Endothelial cell of hepatic sinusoid (primary cell): ENCODE data around the gene PAX9.

Experiments
- in situ Hi-C: cut with HindIII; loops from 2 replicates; pipeline ENCODE4 v1.10.0; 2017; ENCODE audit warnings: low sequenced_read_pairs

PAX9 gene

DNA sequence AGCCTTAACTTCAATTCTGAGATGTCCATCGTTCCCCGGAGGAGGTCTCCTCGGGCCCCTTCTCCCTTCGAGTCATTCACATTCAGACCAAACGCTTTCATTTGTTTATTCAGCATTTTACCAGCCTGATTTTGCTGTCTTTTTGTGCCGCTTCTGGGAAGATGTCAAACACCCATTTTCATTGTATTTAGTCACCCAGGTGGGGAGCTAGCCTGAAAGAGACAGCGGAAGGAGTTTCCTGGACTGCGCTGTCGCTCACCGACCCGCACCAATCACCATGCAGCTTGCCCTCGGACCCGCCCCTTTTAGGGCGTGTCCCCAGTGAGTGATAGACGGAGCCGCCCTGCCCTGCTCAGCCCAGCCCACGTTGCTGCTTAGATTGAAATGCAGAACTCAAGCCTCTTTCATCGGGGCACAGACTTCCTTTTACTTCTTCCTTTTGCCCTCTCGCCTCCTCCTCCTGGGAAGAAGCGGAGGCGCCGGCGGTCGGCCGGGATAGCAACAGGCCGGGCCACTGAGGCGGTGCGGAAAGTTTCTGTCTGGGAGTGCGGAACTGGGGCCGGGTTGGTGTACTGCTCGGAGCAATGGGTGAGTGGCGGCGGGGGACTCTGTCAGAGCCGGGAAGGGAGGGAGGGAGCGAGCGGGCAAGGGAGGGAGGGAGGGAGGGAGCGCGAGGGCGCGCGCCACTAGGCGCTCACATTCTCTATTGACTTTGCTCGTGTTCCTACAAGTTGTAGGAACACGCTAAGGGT lies at the start of gene PAX9:
Gene PAX9 (plus strand): TSS at position 355 of the 752 bp plus-strand sequence. CDS start 230 bp downstream, at position 585.
- in situ Hi-C loops, result loop anchor here (25.0 kb wide), 1 partner anchor 451 kb away; no protein-coding TSS in a partner anchor

- in situ Hi-C loops, result no loop called here
These were observed 43.8 kb upstream of the PAX9 start for GRCh38 chr14:36617824-36618223.

DNA sequence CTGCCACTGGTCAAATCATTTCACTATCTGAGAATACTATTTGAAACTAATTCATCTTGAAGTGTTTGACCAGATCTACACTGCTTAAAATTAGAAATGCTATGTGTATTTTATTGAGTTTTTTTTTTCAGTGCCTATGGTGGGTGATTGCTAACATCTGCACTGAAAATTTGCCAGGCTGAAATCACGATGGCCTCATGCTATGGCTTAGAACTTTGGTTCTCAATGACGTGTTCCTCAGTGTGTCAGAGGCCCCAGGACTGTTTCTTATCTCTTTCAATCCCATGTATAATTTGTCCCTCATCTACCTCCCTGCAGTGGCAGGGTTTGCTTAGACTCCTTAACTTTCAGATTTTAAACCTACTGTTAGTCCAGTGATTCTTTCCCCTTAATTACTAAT lies 43.0 kb upstream of the PAX9 start:
- in situ Hi-C loops, result no loop called here

DNA sequence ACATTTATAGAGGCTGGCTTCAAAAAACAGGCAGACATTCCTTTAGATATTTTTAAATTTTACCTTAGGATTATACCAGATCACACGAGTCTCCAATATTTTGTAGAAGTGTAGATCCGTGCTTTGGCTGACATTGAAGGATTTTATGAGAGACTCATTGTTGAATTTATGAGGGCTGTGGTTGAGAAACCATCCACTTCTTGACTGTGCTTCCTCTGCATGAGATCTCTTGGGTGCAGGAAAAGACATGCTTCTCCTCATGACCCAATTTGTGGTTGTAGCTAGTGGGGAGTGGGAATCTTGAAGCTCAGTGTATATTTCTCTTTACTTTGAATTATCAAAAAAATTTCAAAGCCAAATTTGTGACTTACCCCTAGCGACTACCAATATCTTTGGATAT lies 42.5 kb upstream of the PAX9 start:
- in situ Hi-C loops, result no loop called here

DNA sequence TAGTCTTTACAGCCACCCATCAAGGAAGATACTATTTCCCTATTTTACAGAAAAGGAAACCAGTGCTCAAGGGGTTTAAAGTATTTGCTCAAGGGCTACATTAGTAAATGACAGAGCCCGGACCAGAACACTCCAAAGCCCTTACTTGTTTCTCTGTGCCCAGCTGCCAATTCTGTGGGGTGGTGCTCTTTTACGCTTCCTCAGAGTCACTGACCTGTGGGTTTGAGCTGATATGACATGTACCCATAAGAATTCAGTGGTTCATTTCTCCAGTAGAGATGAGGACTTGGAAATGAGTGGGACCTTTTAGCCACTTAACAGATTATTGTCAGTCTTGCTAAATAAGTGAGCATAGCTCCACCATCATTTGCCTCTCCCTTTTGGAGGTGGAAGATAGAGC lies 41.8 kb upstream of the PAX9 start:
- in situ Hi-C loops, result no loop called here

DNA sequence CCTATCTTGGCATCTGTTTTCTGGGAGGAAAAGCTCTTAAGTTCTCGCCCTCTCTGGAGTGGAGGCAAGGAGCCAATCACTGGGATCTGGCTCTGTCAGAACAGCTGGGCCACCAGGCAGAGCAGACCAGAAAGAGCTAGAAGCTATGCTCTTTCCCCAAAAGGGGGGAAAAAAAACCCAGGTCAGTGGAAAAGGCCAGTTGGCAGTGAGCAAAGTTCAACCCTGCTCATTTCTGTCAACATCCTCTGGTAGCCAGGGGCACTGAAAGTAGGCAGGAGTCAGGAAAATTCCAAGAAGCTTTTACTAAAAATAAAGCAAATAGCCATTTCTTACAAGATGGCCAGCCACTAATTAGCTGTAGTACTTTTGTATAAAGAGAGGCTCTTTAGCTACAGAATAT lies 36.6 kb upstream of the PAX9 start:
- in situ Hi-C loops, result no loop called here

DNA sequence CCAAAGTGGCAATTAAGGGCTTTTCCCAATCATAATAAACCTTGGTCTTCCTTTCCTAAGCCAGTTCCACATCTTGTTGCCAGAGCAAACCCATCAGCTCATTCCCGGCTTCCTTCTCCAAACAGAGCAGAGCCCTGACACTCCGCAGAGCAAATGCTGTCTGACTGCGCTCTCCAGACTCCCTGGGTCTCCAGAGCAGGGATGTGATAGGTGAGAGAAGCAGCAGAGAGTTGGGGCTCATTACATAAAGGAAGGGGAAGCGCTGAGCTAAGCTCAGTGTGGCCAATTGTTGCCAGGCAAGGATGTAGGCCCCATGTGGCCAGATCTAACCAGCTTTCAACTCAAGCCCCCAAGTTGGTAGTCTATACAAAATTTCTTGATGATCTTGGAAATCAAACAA lies 36.2 kb upstream of the PAX9 start:
- in situ Hi-C loops, result no loop called here

GRCh38 chr14:36626151-36626550 lies 35.5 kb upstream of the PAX9 start:
- in situ Hi-C loops, result no loop called here

DNA sequence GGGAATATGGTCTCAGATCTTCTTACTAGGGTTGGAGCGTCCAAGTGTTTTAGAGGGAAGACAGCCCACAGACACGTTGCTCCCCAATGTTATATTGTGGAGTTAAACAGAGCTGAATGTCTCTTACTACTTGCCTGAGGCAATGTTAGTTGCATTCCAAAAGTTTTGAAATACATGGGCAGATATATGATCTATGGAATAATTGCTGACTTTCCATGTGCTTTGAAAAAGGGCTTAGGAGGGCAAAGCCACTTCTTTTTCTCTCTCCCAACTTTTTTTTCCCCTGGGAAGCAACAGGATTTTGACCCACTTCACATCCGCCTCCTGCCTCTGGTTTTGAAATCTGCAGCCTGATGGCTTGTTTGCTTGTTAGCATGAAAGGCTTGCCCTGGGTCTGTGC lies 33.7 kb upstream of the PAX9 start:
- in situ Hi-C loops, result no loop called here

DNA sequence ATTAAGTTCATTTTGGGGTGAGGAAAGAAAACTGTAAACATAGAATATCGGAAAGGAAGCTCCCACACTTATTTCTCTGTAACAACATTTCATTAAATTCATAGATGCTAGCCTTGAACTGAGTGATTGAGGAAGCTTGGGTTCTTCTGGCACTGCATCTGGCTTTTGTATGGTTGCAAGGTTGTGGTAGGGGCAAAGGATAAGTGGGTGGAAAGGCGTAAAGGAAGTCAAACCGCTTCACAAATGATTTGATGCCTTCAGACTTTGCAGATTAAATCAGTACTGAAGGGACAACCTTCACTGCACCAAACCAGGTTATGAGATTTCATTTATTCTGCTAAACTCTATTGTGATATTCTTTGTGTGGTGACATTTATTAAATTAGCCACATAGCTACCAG lies 28.1 kb upstream of the PAX9 start:
- in situ Hi-C loops, result no loop called here

GRCh38 chr14:36646664-36647416 lies 14.8 kb upstream of the PAX9 start:
- in situ Hi-C loops, result loop anchor here (5.0 kb wide), 1 partner anchor 60 kb away; no protein-coding TSS in a partner anchor

DNA sequence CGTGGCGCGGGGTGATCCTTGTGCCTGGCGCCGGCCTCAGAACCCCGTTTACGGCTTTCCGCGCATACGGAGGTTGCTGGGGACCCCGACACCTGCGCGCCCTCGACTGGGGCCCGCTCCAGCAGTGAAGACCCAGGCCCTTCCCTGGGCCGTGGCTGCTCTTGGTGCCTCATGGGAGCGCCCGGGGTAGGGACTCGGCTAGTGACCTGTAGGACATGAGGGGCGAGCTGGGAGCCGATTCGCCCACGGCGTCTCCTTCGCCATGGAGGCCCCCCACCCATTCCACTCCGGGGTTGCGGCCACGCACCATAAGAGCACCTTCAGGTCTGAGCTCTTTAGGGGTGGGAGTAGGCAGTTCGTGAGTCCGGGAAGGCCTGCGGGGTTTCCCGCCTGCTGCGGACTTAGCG lies 14.2 kb upstream of the PAX9 start:
- in situ Hi-C loops, result loop anchor here (5.0 kb wide), 1 partner anchor 60 kb away; no protein-coding TSS in a partner anchor

- in situ Hi-C loops, result loop anchor here (5.0 kb wide), 1 partner anchor 61 kb away; no protein-coding TSS in a partner anchor
These were observed 13.6 kb upstream of the PAX9 start for GRCh38 chr14:36647824-36648753.

- in situ Hi-C loops, result loop anchor here (5.0 to 25.0 kb wide), 2 partner anchors 63 to 462 kb away; no protein-coding TSS in a partner anchor
These were observed 11.6 kb upstream of the PAX9 start for GRCh38 chr14:36649872-36650650.

GRCh38 chr14:36652542-36653201 lies 9.0 kb upstream of the PAX9 start:
- in situ Hi-C loops, result loop anchor here (25.0 kb wide), 1 partner anchor 460 kb away; no protein-coding TSS in a partner anchor

- in situ Hi-C loops, result loop anchor here (25.0 kb wide), 1 partner anchor 459 kb away; no protein-coding TSS in a partner anchor
These were observed 8.2 kb upstream of the PAX9 start for GRCh38 chr14:36653413-36653812.

- in situ Hi-C loops, result loop anchor here (25.0 kb wide), 1 partner anchor 458 kb away; no protein-coding TSS in a partner anchor
These were observed 7.5 kb upstream of the PAX9 start for GRCh38 chr14:36653962-36654793.

- in situ Hi-C loops, result loop anchor here (25.0 kb wide), 1 partner anchor 457 kb away; no protein-coding TSS in a partner anchor
These were observed 6.8 kb upstream of the PAX9 start for GRCh38 chr14:36654794-36655381.
